HG03575 (cell line): ENCODE data around the gene FERMT2.

Source experiments
- ATAC-seq: cut with Tn5 transposase; IDR thresholded peaks from one replicate; pipeline ENCODE4 v1.9.1; 2021; ENCODE audit not compliant: unreplicated experiment, insufficient number of reproducible peaks, low FRiP score; ENCODE audit errors: extremely low read depth

FERMT2 gene

GRCh38 chr14:52844262-52845060, 106.4 kb downstream of the FERMT2 start:
- ATAC-seq = no peak

GRCh38 chr14:52840877-52841276, 110.0 kb downstream of the FERMT2 start:
- ATAC-seq = no peak

GRCh38 chr14:52837451-52837850, 113.4 kb downstream of the FERMT2 start:
- ATAC-seq = no peak

- no peak for ATAC-seq
Observed at GRCh38 chr14:52836063-52836462, 114.8 kb downstream of the FERMT2 start.

GRCh38 chr14:52835122-52835903, 115.5 kb downstream of the FERMT2 start:
- no peak for ATAC-seq

- ATAC-seq = no peak
Observed at GRCh38 chr14:52834440-52834842, 116.4 kb downstream of the FERMT2 start.

- ATAC-seq = no peak
Observed at GRCh38 chr14:52833891-52834290, 117.0 kb downstream of the FERMT2 start.

- ATAC-seq = no peak
Observed at GRCh38 chr14:52829527-52830185, 121.2 kb downstream of the FERMT2 start.

GRCh38 chr14:52827426-52827825, 123.4 kb downstream of the FERMT2 start:
- no peak for ATAC-seq

GRCh38 chr14:52825085-52825484, 125.8 kb downstream of the FERMT2 start:
- ATAC-seq = peak; percentile 53

- no peak for ATAC-seq
Observed at GRCh38 chr14:52824462-52824861, 126.4 kb downstream of the FERMT2 start.

GRCh38 chr14:52821805-52822250, 129.0 kb downstream of the FERMT2 start:
- ATAC-seq = no peak

- no peak for ATAC-seq
Observed at GRCh38 chr14:52808101-52808500, 142.7 kb downstream of the FERMT2 start.
